Measurements from ENCODE around the gene HOTAIR. TPM values are rescaled to one million over a fixed set of nuclear protein-coding genes. Genes with fewer than 3 reads are reported as not detected.

HOTAIR gene
- total and polyA plus RNA-seq, 9 donors, result 0.02 to 1.2 (median 0.28) TPM; not detected in 5

- TF ChIP-seq CTCF (IDR thresholded peaks at IDR 0.05) (no peak), POLR2A (IDR thresholded peaks at IDR 0.05) (no peak), EP300 (IDR thresholded peaks at IDR 0.05) (no peak)
- intact Hi-C loops (cut with DNase I), result no loop called here
- Histone ChIP-seq H3K4me3 (no peak overlapping the region), H3K9me3 (peaks cover 0 to 3% of the 10 kb centered on the region in 2 donors), H3K36me3 (no peaks in the 10 kb centered on the region), H3K4me1 (ENCODE audit: insufficient read depth) (no peaks in the 10 kb centered on the region), H3K27ac (no peak overlapping the region), H3K27me3 (peaks cover 13% of the 10 kb centered on the region)
- 4 to 7% (median 6%) methylated on average over 44 to 45 of the region's 45 CpGs for WGBS, 3 donors
- no peak for DNase-seq
Observed at GRCh38 chr12:53927220-53928029, 47.3 kb downstream of the HOTAIR start.

- WGBS, 3 donors, result 24 to 59% (median 41%) methylated on average over 2 of the region's 2 CpGs
- H3K4me1 ChIP-seq (ENCODE audit: insufficient read depth), result no peaks in the 10 kb centered on the region
- peaks cover 4% of the 10 kb centered on the region for H3K27me3 ChIP-seq
- no peak for DNase-seq
- H3K36me3 ChIP-seq, result no peaks in the 10 kb centered on the region
- peaks cover 0 to 3% of the 10 kb centered on the region in 2 donors for H3K9me3 ChIP-seq
- no peak overlapping the region for H3K27ac ChIP-seq
- TF ChIP-seq POLR2A (IDR thresholded peaks at IDR 0.05) (no peak), CTCF (IDR thresholded peaks at IDR 0.05) (no peak), EP300 (IDR thresholded peaks at IDR 0.05) (no peak)
- intact Hi-C loops (cut with DNase I), result no loop called here
- H3K4me3 ChIP-seq, result no peak overlapping the region
Observed at GRCh38 chr12:53924521-53925405, 50.0 kb downstream of the HOTAIR start.

GRCh38 chr12:53916788-53917655 is 57.7 kb downstream of the HOTAIR start:
- 64 to 72% (median 72%) methylated on average over 5 of the region's 5 CpGs for WGBS, 3 donors
- intact Hi-C loops (cut with DNase I), result no loop called here
- no peaks in the 10 kb centered on the region for H3K27me3 ChIP-seq

More at GRCh38 chr12:53916788-53917655, 57.7 kb downstream of the HOTAIR start:
- H3K27ac ChIP-seq, result no peak overlapping the region
- DNase-seq, result no peak
- no peaks in the 10 kb centered on the region for H3K4me1 ChIP-seq (ENCODE audit: insufficient read depth)
- no peaks in the 10 kb centered on the region for H3K9me3 ChIP-seq
- H3K4me3 ChIP-seq, result no peak overlapping the region
- TF ChIP-seq EP300 (IDR thresholded peaks at IDR 0.05) (no peak), POLR2A (IDR thresholded peaks at IDR 0.05) (no peak), CTCF (IDR thresholded peaks at IDR 0.05) (no peak)
- H3K36me3 ChIP-seq, result no peaks in the 10 kb centered on the region

MicroRNAs encoded within 50 kb of the gene (microRNA counts, 767-probe panel; counts per million panel counts)
- microRNA hsa-miR-196a-5p, result 530 counts per million, percentile 78 among the panel's probes with 10 or more counts

Small RNA genes within 50 kb of the gene (microRNA-seq; reads per million reads assigned to microRNA genes)
- gene MIR196A2, result 6.5 to 220 (median 19.6) reads per million in 3 donors

Small RNA genes within 50 kb of the gene (small RNA-seq; reads per million reads assigned to genes)
- gene AC012531.3 (not detected), gene AC012531.4 (not detected), gene MIR196A2 (0.20 reads per million), gene RF01905 (not detected), gene RF01906 (not detected)

Other genes with a start within 250 kb of the HOTAIR start
- gene CALCOCO1, start 247.5 kb downstream of the HOTAIR start, total RNA-seq, result 100 to 1,000 TPM in 5 of 7 donors, 10 to 100 TPM in 2; 52.2 to 170 (median 134) TPM
- gene CALCOCO1, start 247.5 kb downstream of the HOTAIR start, polyA plus RNA-seq, result 100 to 1,000 TPM; 142 to 202 TPM
- not detected for gene CISTR, start 223.0 kb downstream of the HOTAIR start, total RNA-seq
- not detected for gene CISTR, start 223.0 kb downstream of the HOTAIR start, polyA plus RNA-seq
- not detected for gene HOXC13, start 36.1 kb downstream of the HOTAIR start, total RNA-seq
- gene HOXC13, start 36.1 kb downstream of the HOTAIR start, polyA plus RNA-seq, result not detected
- gene HOXC12, start 20.1 kb downstream of the HOTAIR start, total RNA-seq, result not detected
- not detected for gene HOXC12, start 20.1 kb downstream of the HOTAIR start, polyA plus RNA-seq
- 1 to 10 TPM in 1 of 7 donors, not detected in 6; 1.1 TPM for gene HOXC11, start 1.8 kb downstream of the HOTAIR start, total RNA-seq
- gene HOXC11, start 1.8 kb downstream of the HOTAIR start, polyA plus RNA-seq, result under 1 TPM in 1 of 2 donors, not detected in 1; 0.12 TPM
- gene HOXC10, start 10.2 kb upstream of the HOTAIR start, total RNA-seq, result 1 to 10 TPM in 2 of 7 donors, under 1 TPM in 3, not detected in 2; 0.15 to 5.0 (median 0.23) TPM
- 10 to 100 TPM in 1 of 2 donors, 1 to 10 TPM in 1; 2.0 to 15.4 TPM for gene HOXC10, start 10.2 kb upstream of the HOTAIR start, polyA plus RNA-seq
- 1 to 10 TPM in 2 of 7 donors, under 1 TPM in 4, not detected in 1; 0.26 to 3.9 (median 0.51) TPM for gene HOXC9, start 25.2 kb upstream of the HOTAIR start, total RNA-seq
- gene HOXC9, start 25.2 kb upstream of the HOTAIR start, polyA plus RNA-seq, result 10 to 100 TPM in 1 of 2 donors, 1 to 10 TPM in 1; 3.4 to 15.0 TPM
- gene HOXC8, start 34.0 kb upstream of the HOTAIR start, total RNA-seq, result 10 to 100 TPM in 1 of 7 donors, 1 to 10 TPM in 5, under 1 TPM in 1; 0.34 to 13.9 (median 7.7) TPM
- gene HOXC8, start 34.0 kb upstream of the HOTAIR start, polyA plus RNA-seq, result 10 to 100 TPM in 1 of 2 donors, 1 to 10 TPM in 1; 3.2 to 19.4 TPM
- gene HOXC6, start 53.5 kb upstream of the HOTAIR start, total RNA-seq, result 10 to 100 TPM in 5 of 7 donors, 1 to 10 TPM in 2; 3.9 to 56.1 (median 21.4) TPM
- gene HOXC6, start 53.5 kb upstream of the HOTAIR start, polyA plus RNA-seq, result 10 to 100 TPM; 23.3 to 37.8 TPM
- gene HOXC5, start 58.1 kb upstream of the HOTAIR start, total RNA-seq, result 10 to 100 TPM in 1 of 7 donors, 1 to 10 TPM in 6; 1.8 to 11.0 (median 3.6) TPM
- 1 to 10 TPM; 2.1 to 2.2 TPM for gene HOXC5, start 58.1 kb upstream of the HOTAIR start, polyA plus RNA-seq
- gene HOXC4, start 78.9 kb upstream of the HOTAIR start, total RNA-seq, result 10 to 100 TPM in 5 of 7 donors, 1 to 10 TPM in 2; 3.3 to 21.8 (median 13.1) TPM
- gene HOXC4, start 78.9 kb upstream of the HOTAIR start, polyA plus RNA-seq, result 10 to 100 TPM in 1 of 2 donors, 1 to 10 TPM in 1; 7.9 to 10.9 TPM
- 10 to 100 TPM; 22.8 to 32.2 (median 26.6) TPM for gene SMUG1, start 214.0 kb upstream of the HOTAIR start, total RNA-seq
- 10 to 100 TPM; 17.8 to 30.2 TPM for gene SMUG1, start 214.0 kb upstream of the HOTAIR start, polyA plus RNA-seq